CD4-positive, alpha-beta T cell treated with Interleukin-15 for 1 hour (primary cell): ENCODE data around the gene DTD1.

Experiments
- DNase-seq: peaks from one replicate; pipeline ENCODE4 v3.0.0-alpha.2; 2020

Gene DTD1

DNA sequence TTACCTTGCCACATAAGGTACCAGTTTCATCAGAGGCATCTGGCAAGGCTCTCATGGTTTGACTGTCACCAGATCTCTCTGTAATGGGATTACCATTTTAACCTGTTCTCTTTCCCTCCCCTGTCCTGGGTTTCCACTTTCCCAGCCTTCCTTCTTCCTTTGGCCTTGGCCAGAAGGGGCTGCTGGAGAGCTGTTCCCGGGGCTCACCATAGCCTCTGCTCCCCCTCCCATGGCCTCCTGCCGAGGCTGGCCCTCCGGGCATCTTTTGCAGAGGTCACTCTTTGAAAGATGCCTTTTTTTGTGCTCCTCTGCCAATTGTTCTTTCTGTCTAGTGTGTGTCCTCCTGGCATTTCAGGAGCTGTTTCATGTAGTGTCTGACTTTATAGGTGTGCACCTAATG, 125.0 kb downstream of the DTD1 start:
- DNase-seq, result no peak

DNA sequence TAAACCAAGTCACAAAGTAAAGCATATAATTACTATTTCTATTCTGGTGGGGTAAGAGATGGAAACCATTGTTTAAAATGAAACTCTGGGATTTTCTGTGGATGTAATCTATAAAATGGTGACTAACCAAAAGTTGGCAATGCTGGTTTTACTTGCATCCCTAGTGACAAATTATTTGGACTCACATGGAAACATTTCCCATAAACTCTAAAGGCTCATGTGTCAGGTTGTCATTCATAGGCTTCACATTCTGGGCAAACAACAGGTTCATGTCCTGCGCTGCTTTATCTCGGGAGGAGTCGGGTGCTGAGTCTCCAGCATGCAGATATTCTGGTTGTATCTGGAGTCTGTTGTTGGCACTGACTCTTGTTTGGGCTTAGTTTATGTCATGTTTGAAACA, 127.7 kb downstream of the DTD1 start:
- DNase-seq, result no peak

- no peak for DNase-seq
These were observed 129.2 kb downstream of the DTD1 start for GRCh38 chr20:18717062-18717461.

DNA sequence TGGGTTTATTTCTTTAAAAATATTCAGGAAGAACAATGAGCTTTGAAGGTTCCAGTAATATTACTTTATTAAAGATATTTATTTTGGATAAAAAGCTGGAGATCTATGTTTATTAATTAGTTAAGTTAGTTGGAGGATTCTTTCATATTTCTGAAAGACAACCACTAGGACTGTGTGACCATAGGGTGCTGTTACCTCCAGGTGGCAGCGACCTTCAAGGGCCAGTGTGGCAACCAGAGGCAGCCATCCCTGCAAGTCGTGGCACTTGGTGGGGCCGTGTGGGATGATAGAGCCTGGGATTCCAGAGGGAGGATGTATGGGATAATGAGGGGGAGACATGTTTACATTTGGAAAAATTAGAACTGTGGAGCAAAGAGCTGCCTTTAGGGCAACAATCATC, 130.3 kb downstream of the DTD1 start:
- DNase-seq, result no peak

GRCh38 chr20:18719426-18719825, 131.6 kb downstream of the DTD1 start:
- DNase-seq, result no peak

- no peak for DNase-seq
These were observed 133.8 kb downstream of the DTD1 start for GRCh38 chr20:18721551-18722115.

DNA sequence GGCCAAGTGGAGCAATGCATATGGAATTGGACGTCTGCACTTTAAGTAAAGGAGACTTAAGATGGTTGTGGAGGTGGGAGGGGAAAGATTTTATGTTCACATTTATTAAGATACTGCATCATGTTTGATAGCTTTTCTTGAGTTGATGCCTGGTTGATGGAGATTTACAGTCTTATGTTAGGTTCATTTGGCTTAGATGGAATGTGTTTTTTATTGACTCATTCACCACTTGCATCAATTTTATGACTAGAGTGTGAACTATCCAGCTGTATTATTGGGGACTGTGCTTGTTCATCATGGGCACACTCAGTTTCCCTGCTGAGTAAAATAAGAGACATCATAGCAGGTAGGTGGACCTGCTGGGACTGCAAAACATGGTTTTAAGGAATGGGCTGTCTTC, 134.5 kb downstream of the DTD1 start:
- DNase-seq, result no peak

- no peak for DNase-seq
These were observed 136.2 kb downstream of the DTD1 start for GRCh38 chr20:18724077-18724476.

DNA sequence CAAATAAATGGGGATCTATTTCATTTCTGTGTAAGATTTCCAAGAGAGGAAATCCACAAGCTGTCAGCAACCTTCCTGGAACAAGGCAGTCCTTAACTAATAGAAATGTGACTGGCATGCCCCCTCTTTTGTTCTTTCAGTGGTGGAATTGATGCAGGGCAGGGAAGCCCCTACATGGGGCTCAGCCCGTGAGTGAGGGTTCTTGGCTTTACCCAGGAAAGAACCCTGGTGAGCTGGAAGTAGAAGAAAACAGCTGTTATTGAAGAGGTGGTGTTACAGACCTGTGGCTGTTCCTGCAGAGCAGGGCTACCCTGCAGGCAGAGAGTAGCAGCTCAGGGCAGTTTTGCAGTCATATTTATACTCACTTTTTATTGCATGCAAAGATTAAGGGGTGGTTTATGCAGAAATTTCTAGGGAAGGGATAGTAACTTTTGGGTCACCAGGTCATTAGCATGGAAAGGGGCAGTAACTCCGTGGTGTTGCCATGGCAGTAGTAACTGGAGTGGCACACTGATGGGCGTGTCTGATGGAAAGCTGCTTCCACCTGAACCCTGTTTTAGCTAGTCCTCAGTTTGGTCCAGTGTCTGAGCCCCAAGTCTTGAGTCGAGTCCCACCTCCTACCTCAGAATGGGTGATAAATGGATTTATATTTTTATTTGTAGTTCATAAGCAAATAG, 137.1 kb downstream of the DTD1 start:
- DNase-seq, result no peak

DNA sequence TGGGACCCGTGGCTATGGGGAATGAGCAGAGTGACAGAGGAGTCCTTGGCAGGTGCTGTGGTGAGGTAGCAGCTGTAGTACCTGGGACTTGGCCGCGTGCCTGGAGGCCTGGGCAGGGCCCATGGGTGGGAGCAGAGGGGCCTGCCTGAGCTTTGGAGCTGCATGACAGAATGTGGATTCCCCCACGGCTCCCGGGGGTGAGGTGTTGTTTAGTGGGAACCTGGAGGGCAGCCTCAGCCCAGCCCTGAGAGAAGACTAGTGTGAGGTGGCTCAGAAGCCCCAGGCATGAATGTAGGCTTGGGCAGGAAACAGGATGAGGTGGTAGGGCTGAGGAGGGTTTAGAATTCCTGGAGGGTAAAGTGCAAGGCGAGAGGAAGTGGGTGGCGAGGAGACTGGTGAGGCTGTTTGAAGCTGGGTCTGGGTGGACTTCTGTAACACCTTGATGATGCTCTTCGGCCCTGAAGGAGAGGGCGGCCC, 139.2 kb downstream of the DTD1 start:
- DNase-seq, result no peak

- DNase-seq, result peak; percentile 30
These were observed 140.5 kb downstream of the DTD1 start for GRCh38 chr20:18728165-18728869.

- DNase-seq, result no peak
These were observed 141.0 kb downstream of the DTD1 start for GRCh38 chr20:18728870-18729224.

GRCh38 chr20:18729231-18729825, 141.5 kb downstream of the DTD1 start:
- DNase-seq, result no peak

- no peak for DNase-seq
These were observed 144.1 kb downstream of the DTD1 start for GRCh38 chr20:18731940-18732339.

DNA sequence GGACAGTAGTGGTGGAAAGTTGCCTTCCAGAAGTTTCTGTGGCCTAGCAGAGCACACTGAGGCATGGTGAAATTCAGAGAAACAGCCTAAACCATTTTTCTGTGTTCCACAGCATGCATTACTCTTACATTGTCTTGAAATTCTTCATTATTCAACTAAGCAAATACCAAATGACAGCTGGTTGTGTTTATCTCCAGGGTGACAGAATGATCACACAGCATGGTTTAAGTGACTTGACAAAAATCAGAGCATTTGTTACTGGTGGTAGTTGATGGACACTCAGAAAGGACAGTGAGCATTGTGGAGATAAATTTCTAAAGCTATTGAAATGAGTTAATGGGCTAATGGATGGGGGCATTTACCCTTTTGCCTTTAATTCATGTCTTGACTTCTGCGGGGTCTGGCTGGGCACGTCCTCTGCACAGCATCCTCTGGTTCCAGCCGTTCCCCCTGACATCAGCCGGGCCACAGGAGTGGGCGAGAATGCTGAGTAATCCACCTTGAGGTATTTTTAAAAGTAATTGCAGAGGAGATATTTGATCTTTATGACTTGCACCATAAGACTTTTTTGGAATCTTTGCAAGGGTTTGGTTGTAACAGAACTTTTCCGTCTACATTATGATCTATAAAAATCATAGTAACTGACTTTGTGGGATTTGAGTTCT, 146.8 kb downstream of the DTD1 start:
- DNase-seq, result no peak

GRCh38 chr20:18737140-18737539, 149.3 kb downstream of the DTD1 start:
- DNase-seq, result no peak

DNA sequence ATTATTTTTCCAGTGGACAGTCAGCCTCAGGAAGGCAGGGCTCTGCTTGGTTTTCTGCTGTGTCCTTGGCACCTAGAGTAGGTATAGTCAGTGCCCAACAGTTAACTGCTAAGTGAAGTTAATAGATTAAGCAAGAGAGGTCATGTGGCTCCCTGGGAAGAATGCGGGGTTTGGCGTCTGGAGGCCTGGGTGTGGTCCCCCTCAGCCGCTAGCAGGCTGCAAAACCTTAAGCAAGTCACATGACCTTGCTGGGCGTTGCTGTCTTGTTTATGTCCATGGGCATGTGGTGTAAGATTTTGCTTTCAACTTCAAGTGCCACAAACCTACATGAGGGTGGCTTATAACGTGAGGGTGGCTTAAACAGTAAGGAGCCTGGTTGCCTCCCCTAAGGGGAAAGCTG, 150.2 kb downstream of the DTD1 start:
- DNase-seq, result peak; percentile 71

GRCh38 chr20:18738888-18739287, 151.0 kb downstream of the DTD1 start:
- no peak for DNase-seq

GRCh38 chr20:18739751-18740166, 151.9 kb downstream of the DTD1 start:
- DNase-seq, result no peak

GRCh38 chr20:18740726-18741125, 152.9 kb downstream of the DTD1 start:
- DNase-seq, result no peak

DNA sequence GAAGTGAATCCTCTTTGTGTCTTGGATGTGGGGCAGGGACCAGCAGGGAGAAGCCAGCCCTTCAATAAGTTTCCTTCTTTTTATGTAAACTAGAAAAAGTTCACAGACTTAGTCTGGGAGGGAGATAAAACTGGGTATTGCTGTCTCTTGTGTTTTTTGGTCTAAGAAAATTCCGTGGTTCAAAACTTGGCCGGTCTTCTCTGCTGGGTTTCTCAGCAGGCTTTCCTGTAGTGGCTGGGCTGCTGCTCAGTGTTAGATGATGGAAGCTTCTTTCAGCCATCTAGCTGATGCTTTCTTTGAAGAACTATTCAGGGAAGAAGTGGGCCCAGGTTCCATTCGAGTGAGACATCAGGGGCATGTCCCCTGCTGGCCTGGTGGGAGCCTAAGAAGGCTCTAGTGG, 155.0 kb downstream of the DTD1 start:
- DNase-seq, result no peak

DNA sequence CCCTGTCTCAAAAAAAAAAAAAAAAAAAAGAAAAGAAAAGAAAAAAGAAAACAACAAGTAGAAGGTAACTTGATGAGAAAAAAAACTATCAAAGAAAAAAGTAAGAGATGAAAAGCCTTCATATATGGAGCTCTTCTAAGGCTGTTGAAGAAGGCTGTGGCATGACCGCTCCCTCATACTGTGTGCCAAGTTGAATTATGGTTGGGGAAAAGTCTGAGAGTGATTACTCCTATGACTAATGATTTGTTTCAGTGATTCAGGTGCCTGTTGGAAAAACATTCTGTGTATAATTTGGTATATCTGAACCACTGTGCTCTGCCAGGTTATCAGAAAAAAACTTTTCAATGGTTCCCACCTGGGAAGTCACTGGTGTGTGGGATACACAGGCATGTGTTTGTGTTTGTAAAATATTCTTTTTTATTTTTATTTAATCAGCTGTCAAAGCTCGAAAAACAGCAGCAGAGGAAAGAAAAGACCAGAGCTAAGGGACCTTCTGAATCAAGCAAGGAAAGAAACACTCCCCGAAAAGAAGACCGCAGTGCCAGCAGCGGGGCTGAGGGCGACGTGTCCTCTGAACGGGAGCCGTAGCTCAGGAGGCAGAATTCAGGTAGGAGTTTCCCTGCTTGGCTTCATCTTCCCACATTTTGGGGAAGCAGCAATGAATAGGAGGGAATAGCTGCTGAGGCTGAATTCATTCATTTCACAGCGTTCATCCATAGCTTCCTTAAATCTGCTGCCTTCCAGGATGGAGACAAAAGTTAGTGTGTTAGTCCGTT, 156.0 kb downstream of the DTD1 start:
- DNase-seq, result no peak

- no peak for DNase-seq
These were observed 159.2 kb downstream of the DTD1 start for GRCh38 chr20:18747090-18747489.
